ENCODE data around the gene RELA.

- no peak for TF ChIP-seq CTCF (conservative IDR thresholded peaks at IDR 0.05; ENCODE audit: low read length)
- TF ChIP-seq EZH2phosphoT487 (IDR thresholded peaks at IDR 0.05; ENCODE audit: borderline replicate concordance, low read depth, low read length): no peak
Measured at GRCh38 chr11:65637032-65637557, 25.6 kb downstream of the RELA start.

All from OCI-LY7 (cell line).